Peyer's patch (tissue), 4 donors: ENCODE results near the gene CTCFL. TPM values are rescaled to one million over a fixed set of nuclear protein-coding genes. Genes with fewer than 3 reads are reported as not detected.

ENCODE experiments used
- DNase-seq, 3 donors: peaks; one replicate each; pipeline ENCODE4 v3.0.0-alpha.2; 2017 to 2019
- H3K27ac ChIP-seq, 4 donors: fragments of 200-600 bp; sonication (generic); one replicate each; pipeline ENCODE4 v1.5.1; 2016 to 2019
- H3K27me3 ChIP-seq, 2 donors: fragments of 200-600 bp; sonication (generic); one replicate each; pipeline ENCODE4 v1.5.1; 2019
- H3K36me3 ChIP-seq, 3 donors: fragments of 200-600 bp; sonication (generic); one replicate each; pipeline ENCODE4 v1.5.1; 2016 to 2019
- H3K4me1 ChIP-seq, 4 donors: fragments of 200-600 bp; sonication (generic); one replicate each; pipeline ENCODE4 v1.5.1; 2016 to 2019
- H3K4me3 ChIP-seq, 4 donors: fragments of 200-600 bp; sonication (generic); 1 replicate in 3 of 4; 2 replicates in 1 of 4; pipeline ENCODE4 v1.5.1; 2016 to 2019; ENCODE audit warnings: mild to moderate bottlenecking in 1 of 4
- H3K9me3 ChIP-seq, 4 donors: fragments of 200-600 bp; sonication (generic); one replicate each; pipeline ENCODE4 v1.5.1; 2016 to 2019; ENCODE audit warnings: mild to moderate bottlenecking in 1 of 4
- POLR2A ChIP-seq, 2 donors: fragments of 450-650 bp; IDR thresholded peaks; one replicate each; pipeline ENCODE4 v1.5.1; 2017; ENCODE audit warnings: antibody characterized with exemption in 2 of 2, mild to moderate bottlenecking in 2 of 2, moderate library complexity in 2 of 2
- total RNA-seq, 4 donors: library from RNA; depleted of rRNA; stranded (reverse); fragments of >200 nt; gene quantifications; one replicate each; pipeline ENCODE4 v1.1.0, GENCODE V29; 2016
- TF ChIP-seq, protein P1 (sequence below), 6 experiments: fragments of 450-650 bp in 4 of 6; fragments of 200-600 bp in 2 of 6; sonication (generic) in 1 of 6; IDR thresholded peaks; one replicate each; pipeline ENCODE4 v1.5.1; 2017 to 2019; ENCODE audit warnings: antibody characterized with exemption in 6 of 6, mild to moderate bottlenecking in 3 of 6, moderate library complexity in 1 of 6

Gene CTCFL
- total RNA-seq, 4 donors from 2014 or later = not detected

DNA sequence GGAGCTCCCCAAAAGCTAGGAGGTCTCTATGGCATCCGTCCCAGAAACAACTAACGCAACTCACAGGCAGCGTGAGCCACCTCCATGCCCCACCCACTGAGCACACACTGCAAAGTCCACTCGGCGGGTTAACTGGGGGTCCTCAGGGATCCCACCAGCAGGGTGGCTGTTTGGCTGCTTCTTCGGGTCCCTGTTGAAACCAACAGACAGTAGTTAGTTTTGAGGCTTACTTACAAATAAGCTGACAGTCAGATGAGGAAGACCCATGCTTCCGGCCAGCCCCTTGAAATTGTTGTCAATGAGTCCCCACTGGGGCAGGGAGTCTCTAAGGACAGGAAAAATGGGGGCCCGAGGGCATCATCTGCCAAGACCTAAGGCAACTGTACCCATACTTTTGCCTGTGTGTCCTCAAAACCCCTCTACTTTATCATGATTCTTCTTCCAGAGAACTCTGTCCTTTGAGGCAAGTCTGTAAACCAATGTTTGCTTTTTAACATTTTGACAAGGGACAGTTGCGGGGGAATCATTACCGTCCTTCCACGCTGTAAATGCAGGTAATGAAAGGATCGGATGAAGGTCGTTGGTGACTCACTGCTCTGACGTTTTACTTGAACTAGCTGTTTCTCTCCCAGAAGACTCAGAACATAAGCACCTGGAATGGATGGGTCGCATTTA lies 33.8 kb upstream of the CTCFL start:
- peaks cover 0 to 26% (median 4%) of the 10 kb centered on the region in 3 donors for H3K36me3 ChIP-seq
- peak overlapping the region in 3 of 4 donors; percentile 42 to 91 (median 65) for H3K27ac ChIP-seq
- TF ChIP-seq, protein P1, sequence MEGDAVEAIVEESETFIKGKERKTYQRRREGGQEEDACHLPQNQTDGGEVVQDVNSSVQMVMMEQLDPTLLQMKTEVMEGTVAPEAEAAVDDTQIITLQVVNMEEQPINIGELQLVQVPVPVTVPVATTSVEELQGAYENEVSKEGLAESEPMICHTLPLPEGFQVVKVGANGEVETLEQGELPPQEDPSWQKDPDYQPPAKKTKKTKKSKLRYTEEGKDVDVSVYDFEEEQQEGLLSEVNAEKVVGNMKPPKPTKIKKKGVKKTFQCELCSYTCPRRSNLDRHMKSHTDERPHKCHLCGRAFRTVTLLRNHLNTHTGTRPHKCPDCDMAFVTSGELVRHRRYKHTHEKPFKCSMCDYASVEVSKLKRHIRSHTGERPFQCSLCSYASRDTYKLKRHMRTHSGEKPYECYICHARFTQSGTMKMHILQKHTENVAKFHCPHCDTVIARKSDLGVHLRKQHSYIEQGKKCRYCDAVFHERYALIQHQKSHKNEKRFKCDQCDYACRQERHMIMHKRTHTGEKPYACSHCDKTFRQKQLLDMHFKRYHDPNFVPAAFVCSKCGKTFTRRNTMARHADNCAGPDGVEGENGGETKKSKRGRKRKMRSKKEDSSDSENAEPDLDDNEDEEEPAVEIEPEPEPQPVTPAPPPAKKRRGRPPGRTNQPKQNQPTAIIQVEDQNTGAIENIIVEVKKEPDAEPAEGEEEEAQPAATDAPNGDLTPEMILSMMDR (IDR thresholded peaks at IDR 0.05) = no peak
- TF ChIP-seq POLR2A (IDR thresholded peaks at IDR 0.05) = peak in 1 of 2 donors; percentile 7
- H3K4me1 ChIP-seq = peaks cover 0 to 21% (median 4%) of the 10 kb centered on the region in 4 donors
- H3K9me3 ChIP-seq = no peaks in the 10 kb centered on the region
- peak in 1 of 3 donors; percentile 79 for DNase-seq
- no peaks in the 10 kb centered on the region for H3K27me3 ChIP-seq
- peak overlapping the region in 1 of 4 donors; percentile 19 for H3K4me3 ChIP-seq

DNA sequence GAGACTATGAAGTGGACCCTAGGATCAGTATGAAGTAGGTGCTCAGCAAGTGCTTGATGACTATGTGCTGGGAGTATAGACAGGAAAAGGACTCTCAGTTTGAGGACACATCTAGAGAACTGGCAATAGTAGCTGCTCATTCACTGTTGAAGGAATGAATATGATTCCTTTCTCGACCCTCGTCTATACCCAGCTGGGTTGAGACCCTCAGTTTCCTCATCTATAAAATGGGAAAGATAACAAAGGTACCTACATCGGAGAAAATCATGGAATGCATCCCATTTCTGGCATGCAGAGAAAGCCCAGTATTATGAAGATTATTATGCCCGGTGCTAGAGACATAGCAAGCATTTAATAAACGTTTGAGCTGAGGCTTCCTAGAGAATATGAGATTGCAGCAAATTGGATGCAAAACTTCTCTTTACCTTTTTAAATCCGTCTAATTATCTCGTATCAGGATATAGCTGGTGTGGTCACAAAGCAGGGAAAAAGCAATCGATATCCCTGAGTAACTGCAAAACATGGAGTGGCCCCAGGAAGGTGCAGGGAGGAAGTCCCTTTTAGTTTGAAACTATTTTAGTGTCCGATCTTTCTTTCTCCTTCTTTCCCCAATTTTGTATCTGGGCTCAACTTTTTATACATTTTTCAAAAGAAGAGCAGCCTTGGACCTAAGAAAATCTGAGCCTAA lies 33.1 kb upstream of the CTCFL start:
- H3K4me1 ChIP-seq = peaks cover 0 to 21% (median 4%) of the 10 kb centered on the region in 4 donors
- H3K36me3 ChIP-seq = peaks cover 0 to 19% (median 4%) of the 10 kb centered on the region in 3 donors
- DNase-seq = no peak
- H3K9me3 ChIP-seq = no peaks in the 10 kb centered on the region
- peak overlapping the region in 2 of 4 donors; percentile 65 to 91 for H3K27ac ChIP-seq
- H3K27me3 ChIP-seq = no peaks in the 10 kb centered on the region
- H3K4me3 ChIP-seq = no peak overlapping the region
- TF ChIP-seq POLR2A (IDR thresholded peaks at IDR 0.05) = no peak
- TF ChIP-seq, protein P1 (IDR thresholded peaks at IDR 0.05) = no peak

DNA sequence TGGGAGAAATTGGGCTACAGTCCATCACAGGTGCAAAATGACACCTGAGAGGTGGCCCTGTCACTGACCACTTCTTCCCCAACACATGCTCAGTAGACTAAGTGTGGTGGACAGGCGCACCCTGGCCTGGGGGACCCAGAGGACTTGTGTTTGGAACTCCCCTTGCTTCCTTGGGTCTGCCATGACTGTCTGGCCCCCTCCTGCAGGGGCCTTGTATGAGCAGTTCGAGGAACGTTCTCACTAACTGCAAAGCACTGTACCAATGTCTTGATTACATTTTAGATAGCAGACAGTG lies 32.0 kb upstream of the CTCFL start:
- no peak for DNase-seq
- Histone ChIP-seq H3K27me3 (no peaks in the 10 kb centered on the region), H3K36me3 (peaks cover 0 to 8% (median under 1%) of the 10 kb centered on the region in 3 donors), H3K27ac (no peak overlapping the region), H3K4me3 (no peak overlapping the region), H3K4me1 (peaks cover 0 to 21% (median 4%) of the 10 kb centered on the region in 4 donors), H3K9me3 (no peaks in the 10 kb centered on the region)
- no peak for TF ChIP-seq POLR2A (IDR thresholded peaks at IDR 0.05)
- TF ChIP-seq, protein P1 (IDR thresholded peaks at IDR 0.05) = no peak

DNA sequence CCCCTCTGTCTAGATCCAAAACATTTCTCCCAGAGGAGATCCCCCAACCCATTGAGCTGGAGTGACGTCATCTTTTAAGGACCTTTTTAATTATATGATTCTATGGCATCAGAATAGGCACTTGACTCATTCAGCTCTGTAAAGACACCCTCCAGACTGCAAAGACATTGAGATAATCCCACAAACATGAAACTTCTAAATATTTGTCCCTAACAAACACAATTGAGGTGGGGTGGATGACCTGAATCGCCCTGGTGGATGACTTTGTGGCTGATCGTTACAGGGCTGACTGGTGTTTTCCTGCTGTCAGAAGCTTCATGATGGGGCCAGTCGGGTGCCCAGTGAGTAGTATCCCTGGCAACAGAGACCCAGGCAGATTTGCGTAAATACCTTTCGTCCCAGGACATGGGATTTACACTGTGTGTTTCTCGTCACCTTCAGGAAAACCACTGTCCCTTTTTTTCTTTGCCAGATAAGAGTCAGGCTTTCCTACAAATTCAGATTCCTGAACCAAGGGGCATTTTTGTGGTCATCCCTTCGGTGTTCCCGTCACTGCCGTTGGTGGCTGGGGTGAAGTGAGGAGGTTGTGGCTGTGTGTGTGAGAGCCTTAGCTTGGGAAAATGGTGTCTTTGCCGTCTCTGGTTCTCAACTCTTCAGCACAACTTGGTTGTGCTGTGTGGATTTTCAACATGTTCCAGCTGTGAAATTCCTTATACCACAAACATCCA lies 30.7 kb upstream of the CTCFL start:
- Histone ChIP-seq H3K9me3 (no peaks in the 10 kb centered on the region), H3K4me3 (no peak overlapping the region), H3K4me1 (peaks cover 0 to 21% (median 4%) of the 10 kb centered on the region in 4 donors), H3K27me3 (no peaks in the 10 kb centered on the region), H3K36me3 (no peaks in the 10 kb centered on the region), H3K27ac (no peak overlapping the region)
- no peak for DNase-seq
- TF ChIP-seq POLR2A (IDR thresholded peaks at IDR 0.05) = no peak
- TF ChIP-seq, protein P1 (IDR thresholded peaks at IDR 0.05) = no peak

DNA sequence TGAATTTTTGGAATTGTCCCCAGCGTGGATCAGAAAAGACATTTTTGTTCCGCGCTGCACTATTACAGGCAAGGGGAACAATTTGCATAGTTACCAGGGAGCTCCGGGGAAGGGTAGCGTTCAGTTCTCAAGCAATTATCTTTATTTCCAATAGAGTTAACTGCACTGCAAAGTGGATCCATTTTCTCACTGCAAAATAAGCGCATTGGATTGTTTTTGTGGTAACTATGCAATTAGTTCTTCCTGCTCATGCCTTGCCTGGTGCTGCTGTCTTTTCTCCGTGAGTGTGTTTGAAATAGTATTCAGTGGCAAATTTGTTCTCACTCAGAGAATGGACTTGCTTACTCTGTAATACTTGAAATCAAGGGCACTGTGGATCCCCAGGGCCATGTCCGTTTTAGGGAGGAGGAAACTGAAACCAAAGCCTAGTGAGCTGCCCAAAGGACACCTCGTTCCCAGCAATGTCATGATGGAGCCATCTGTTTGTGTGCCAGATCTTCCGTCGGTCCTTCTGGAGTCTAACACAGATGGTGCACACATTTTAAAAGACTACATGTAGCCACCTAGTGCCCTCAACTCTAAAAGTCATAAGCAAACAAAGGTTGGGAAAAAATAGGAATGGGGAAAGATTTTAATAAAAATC lies 28.6 kb upstream of the CTCFL start:
- H3K4me3 ChIP-seq = no peak overlapping the region
- H3K4me1 ChIP-seq = peaks cover 0 to 9% (median 0%) of the 10 kb centered on the region in 4 donors
- no peaks in the 10 kb centered on the region for H3K9me3 ChIP-seq
- no peaks in the 10 kb centered on the region for H3K27me3 ChIP-seq
- no peak for TF ChIP-seq POLR2A (IDR thresholded peaks at IDR 0.05)
- TF ChIP-seq, protein P1 (IDR thresholded peaks at IDR 0.05) = no peak
- no peaks in the 10 kb centered on the region for H3K36me3 ChIP-seq
- H3K27ac ChIP-seq = no peak overlapping the region
- DNase-seq = no peak
